ENCODE measurements around the gene DYNLT1.

DNA sequence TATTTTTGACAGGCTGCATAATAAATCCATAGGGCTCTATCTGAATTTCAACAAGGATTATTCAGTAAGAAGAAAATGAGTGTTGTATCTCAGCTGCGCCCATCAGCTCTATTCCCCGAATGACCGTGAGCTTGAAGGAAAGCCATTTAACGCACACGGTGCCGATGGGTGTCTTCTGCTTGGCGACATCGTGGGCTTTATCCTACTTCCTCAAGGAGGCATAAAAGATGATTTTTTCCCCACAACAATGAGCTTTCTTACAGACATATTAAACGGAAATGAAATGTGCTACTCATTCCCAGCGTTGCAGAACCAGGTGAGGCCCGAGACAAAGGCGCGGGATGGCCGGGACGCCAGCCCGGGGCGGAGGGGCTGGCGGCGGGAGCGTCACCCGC is 710 bp downstream of the DYNLT1 start:
- TF ChIP-seq, protein P1, sequence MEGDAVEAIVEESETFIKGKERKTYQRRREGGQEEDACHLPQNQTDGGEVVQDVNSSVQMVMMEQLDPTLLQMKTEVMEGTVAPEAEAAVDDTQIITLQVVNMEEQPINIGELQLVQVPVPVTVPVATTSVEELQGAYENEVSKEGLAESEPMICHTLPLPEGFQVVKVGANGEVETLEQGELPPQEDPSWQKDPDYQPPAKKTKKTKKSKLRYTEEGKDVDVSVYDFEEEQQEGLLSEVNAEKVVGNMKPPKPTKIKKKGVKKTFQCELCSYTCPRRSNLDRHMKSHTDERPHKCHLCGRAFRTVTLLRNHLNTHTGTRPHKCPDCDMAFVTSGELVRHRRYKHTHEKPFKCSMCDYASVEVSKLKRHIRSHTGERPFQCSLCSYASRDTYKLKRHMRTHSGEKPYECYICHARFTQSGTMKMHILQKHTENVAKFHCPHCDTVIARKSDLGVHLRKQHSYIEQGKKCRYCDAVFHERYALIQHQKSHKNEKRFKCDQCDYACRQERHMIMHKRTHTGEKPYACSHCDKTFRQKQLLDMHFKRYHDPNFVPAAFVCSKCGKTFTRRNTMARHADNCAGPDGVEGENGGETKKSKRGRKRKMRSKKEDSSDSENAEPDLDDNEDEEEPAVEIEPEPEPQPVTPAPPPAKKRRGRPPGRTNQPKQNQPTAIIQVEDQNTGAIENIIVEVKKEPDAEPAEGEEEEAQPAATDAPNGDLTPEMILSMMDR (conservative IDR thresholded peaks at IDR 0.05; ENCODE audit: low read length): no peak
- TF ChIP-seq EZH2phosphoT487 (IDR thresholded peaks at IDR 0.05; ENCODE audit: borderline replicate concordance): no peak

Data from Loucy (cell line).